ENCODE data around the gene CARMIL1. TPM values are rescaled to one million over a fixed set of nuclear protein-coding genes. Genes with fewer than 3 reads are reported as not detected.

CARMIL1 gene
- total and polyA plus RNA-seq, 5 donors from 2014 or later, result 0.36 to 3.0 (median 0.49) TPM

DNA sequence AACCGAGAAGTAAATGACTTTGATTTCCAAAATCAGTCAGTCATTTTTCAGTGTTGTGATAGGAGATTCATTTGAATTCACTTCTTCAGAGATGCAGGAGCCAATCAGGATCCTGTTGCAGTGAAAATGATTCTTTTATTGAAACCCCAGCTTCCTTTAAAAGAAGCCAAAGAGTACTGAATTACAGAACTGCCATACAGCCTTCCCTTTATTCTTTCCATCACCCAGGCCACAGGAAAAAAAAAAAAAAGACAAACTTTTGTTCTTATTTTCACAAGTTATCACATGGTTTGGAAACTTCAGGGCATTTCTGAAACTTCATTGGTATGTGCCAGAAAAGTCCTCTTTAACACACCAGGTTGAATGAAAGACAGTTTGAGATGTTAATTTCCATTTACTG is 1.8 kb upstream of the CARMIL1 start:
- Mint-ChIP-seq H3K27ac (no peak overlapping the region), H3K4me1 (peaks cover 4 to 25% (median 14%) of the 10 kb centered on the region in 4 donors), H3K4me3 (peak overlapping the region in 3 of 4 donors; percentile 85 to 95 (median 94)), H3K27me3 (peaks cover 38% of the 10 kb centered on the region), H3K36me3 (no peaks in the 10 kb centered on the region), H3K9me3 (peaks cover 0 to 2% (median 0%) of the 10 kb centered on the region in 7 donors)
- H3K4me3 ChIP-seq (ENCODE audit: low read depth, low read length), result no peak overlapping the region
- peaks cover 18% of the 10 kb centered on the region for H3K4me1 ChIP-seq (ENCODE audit: control insufficient read depth, insufficient read depth, low read length, poor library complexity, severe bottlenecking)
- no peaks in the 10 kb centered on the region for H3K9me3 ChIP-seq (ENCODE audit: control insufficient read depth in 2 of 2, low read length in 2 of 2)
- H3K36me3 ChIP-seq (ENCODE audit: control insufficient read depth, insufficient read depth, low read length), result no peaks in the 10 kb centered on the region
- peaks cover 7% of the 10 kb centered on the region for H3K27me3 ChIP-seq (ENCODE audit: control insufficient read depth, insufficient read depth, low read length)
- no peak overlapping the region for H3K27ac ChIP-seq (ENCODE audit: insufficient read depth, low read length, poor library complexity, severe bottlenecking)
- ATAC-seq (ENCODE audit: low read depth in 2 of 2) (no peak), DNase-seq (no peak)

DNA sequence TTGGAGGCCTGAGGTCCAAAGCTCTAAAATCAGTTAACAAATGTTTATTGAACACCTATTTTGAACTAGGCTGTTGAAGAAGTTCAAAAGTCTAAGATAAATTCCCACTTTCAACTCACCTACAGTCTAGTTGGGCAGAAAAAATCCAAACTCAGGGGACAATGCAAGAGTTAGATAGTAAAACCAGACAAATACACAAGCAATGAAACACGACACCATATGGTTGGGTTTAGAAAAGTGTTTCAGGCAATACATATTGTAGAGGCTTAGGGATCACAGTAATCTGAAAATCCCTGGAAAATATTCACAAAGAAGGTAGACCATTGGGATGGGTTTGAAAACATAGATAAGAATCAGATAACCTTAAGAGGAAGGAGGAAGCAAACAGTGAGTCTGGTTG is 1.3 kb upstream of the CARMIL1 start:
- H3K36me3 Mint-ChIP-seq, result no peaks in the 10 kb centered on the region
- peaks cover 35% of the 10 kb centered on the region for H3K27me3 Mint-ChIP-seq
- peak overlapping the region in 2 of 3 donors; percentile 65 to 85 for H3K27ac Mint-ChIP-seq
- Histone ChIP-seq H3K27ac (ENCODE audit: insufficient read depth, low read length, poor library complexity, severe bottlenecking) (no peak overlapping the region), H3K4me1 (ENCODE audit: control insufficient read depth, insufficient read depth, low read length, poor library complexity, severe bottlenecking) (peaks cover 18% of the 10 kb centered on the region), H3K36me3 (ENCODE audit: control insufficient read depth, insufficient read depth, low read length) (no peaks in the 10 kb centered on the region), H3K9me3 (ENCODE audit: control insufficient read depth in 2 of 2, low read length in 2 of 2) (no peaks in the 10 kb centered on the region), H3K4me3 (ENCODE audit: low read depth, low read length) (no peak overlapping the region), H3K27me3 (ENCODE audit: control insufficient read depth, insufficient read depth, low read length) (peaks cover 7% of the 10 kb centered on the region)
- peaks cover 4 to 25% (median 14%) of the 10 kb centered on the region in 4 donors for H3K4me1 Mint-ChIP-seq
- H3K4me3 Mint-ChIP-seq, result peak overlapping the region; percentile 64 to 95 (median 90)
- DNase-seq (no peak), ATAC-seq (ENCODE audit: low read depth in 2 of 2) (no peak)
- peaks cover 0 to 2% (median 0%) of the 10 kb centered on the region in 7 donors for H3K9me3 Mint-ChIP-seq

DNA sequence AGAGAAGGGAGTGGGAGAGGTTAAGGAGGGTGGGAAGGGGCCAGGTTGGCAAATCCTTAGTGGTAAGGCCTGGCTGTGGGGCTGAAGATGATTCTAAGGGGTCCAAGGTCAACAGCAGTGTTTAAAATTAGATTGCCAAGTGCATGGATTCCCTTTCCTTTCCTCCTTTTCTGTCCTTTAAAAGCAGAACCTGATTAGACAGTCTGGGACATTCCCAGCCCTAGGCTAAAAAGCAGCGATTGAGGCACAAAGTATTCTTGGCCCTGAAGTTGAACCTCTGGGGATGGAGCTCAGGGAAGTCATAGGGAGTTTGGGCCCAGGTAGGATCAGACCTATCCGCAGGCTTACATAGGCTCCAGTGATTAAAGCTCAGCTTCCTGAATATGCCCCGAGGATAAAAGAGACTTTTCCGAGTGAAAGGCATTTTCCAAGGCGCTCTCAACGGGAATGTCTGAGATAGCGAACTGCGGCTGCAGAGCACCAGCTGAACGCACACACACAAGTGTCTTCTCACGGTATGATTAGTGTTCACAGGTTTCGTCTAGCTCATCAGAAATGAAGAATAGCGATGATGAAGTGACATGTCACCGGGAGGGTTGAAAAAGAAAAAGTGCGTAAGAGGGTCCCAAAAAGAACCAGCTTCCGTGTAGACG is 787 bp upstream of the CARMIL1 start:
- DNase-seq (no peak), ATAC-seq (ENCODE audit: low read depth in 2 of 2) (peak in 1 of 2 donors; percentile 4)
- no peaks in the 10 kb centered on the region for H3K9me3 ChIP-seq (ENCODE audit: control insufficient read depth in 2 of 2, low read length in 2 of 2)
- H3K27ac ChIP-seq (ENCODE audit: insufficient read depth, low read length, poor library complexity, severe bottlenecking), result no peak overlapping the region
- peak overlapping the region; percentile 84 for H3K4me3 ChIP-seq (ENCODE audit: low read depth, low read length)
- Mint-ChIP-seq H3K4me1 (peaks cover 4 to 25% (median 14%) of the 10 kb centered on the region in 4 donors), H3K27ac (peak overlapping the region in 2 of 3 donors; percentile 65 to 85), H3K4me3 (peak overlapping the region; percentile 85 to 95 (median 92)), H3K36me3 (no peaks in the 10 kb centered on the region), H3K27me3 (peaks cover 33% of the 10 kb centered on the region), H3K9me3 (peaks cover 0 to 2% (median 0%) of the 10 kb centered on the region in 7 donors)
- peaks cover 18% of the 10 kb centered on the region for H3K4me1 ChIP-seq (ENCODE audit: control insufficient read depth, insufficient read depth, low read length, poor library complexity, severe bottlenecking)
- H3K36me3 ChIP-seq (ENCODE audit: control insufficient read depth, insufficient read depth, low read length), result no peaks in the 10 kb centered on the region
- peaks cover 7% of the 10 kb centered on the region for H3K27me3 ChIP-seq (ENCODE audit: control insufficient read depth, insufficient read depth, low read length)

DNA sequence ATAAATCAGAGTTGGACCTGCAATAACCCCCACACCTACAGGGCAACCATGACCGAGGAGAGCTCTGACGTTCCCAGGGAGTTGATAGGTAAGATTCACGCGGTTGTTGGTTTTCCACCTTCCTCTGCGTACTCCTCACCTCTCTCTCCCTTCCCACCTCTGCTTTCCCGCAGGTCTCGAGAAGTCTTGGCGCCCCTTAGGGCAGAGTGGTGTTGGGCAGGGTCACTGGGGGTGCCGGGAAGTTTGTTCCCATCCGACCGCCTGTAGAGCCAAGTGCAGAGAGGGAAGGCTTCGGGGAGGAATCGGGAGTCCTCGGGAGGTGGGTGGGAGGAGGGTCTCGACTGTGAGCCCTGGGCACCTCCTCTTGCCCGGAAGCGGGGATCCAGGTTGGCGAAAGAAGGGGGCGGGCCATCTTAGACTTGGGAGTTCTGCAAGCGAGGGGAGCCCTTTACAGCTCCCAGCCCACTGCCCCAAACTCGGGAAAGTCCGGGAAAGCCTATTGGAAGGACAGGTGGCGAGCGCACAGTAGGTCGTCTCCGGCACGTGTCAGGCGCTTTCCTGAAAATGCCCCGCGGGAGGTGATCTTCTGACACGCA is 672 bp downstream of the CARMIL1 start:
- H3K4me1 Mint-ChIP-seq, result peaks cover 4 to 25% (median 14%) of the 10 kb centered on the region in 4 donors
- H3K36me3 Mint-ChIP-seq, result peaks cover under 1% of the 10 kb centered on the region
- peaks cover 19% of the 10 kb centered on the region for H3K27me3 Mint-ChIP-seq

DNA sequence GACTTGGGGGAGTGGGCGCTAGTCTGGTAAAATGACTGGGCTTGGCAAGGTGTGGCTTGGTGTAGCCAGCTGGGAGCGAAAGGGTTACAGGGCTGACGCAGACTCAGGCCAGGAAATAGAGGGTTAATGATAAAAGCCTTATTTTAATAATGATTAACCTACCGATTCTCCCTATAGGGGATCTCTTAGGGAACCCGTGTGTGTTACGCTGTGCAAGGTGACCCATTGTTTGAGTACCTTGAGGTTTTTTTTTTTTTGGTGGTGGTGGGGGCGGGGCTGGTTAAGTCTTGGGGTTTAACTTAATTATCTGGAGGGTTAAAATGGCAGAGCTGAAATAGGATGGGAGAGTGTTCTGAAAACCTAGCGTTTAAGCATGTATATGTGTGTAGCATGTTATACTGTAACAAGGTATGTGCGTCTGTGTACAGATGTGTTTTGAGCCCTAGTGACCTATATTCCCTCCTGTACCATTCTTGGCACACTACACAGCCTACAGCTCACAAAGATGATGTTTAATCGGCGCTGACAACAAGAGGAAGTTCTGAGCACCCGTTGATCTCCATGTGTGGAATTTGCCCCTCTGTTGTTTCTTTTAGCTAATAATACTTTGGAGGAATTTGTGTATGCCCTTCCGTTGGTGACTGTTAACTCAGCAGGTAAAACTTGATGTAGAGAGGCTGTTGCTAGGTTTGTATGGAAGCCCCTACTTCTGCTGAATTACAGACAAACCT is 1.3 kb downstream of the CARMIL1 start:
- Histone ChIP-seq H3K4me3 (ENCODE audit: low read depth, low read length) (peak overlapping the region; percentile 84), H3K27ac (ENCODE audit: insufficient read depth, low read length, poor library complexity, severe bottlenecking) (no peak overlapping the region), H3K4me1 (ENCODE audit: control insufficient read depth, insufficient read depth, low read length, poor library complexity, severe bottlenecking) (peaks cover 18% of the 10 kb centered on the region), H3K9me3 (ENCODE audit: control insufficient read depth in 2 of 2, low read length in 2 of 2) (no peaks in the 10 kb centered on the region), H3K36me3 (ENCODE audit: control insufficient read depth, insufficient read depth, low read length) (no peaks in the 10 kb centered on the region), H3K27me3 (ENCODE audit: control insufficient read depth, insufficient read depth, low read length) (peaks cover under 1% of the 10 kb centered on the region)
- H3K4me1 Mint-ChIP-seq, result peaks cover 4 to 25% (median 14%) of the 10 kb centered on the region in 4 donors
- peak in 1 of 2 donors; percentile 11 for ATAC-seq (ENCODE audit: low read depth in 2 of 2)
- H3K9me3 Mint-ChIP-seq, result peaks cover 0 to 2% (median 0%) of the 10 kb centered on the region in 7 donors
- peaks cover 6% of the 10 kb centered on the region for H3K36me3 Mint-ChIP-seq
- H3K27me3 Mint-ChIP-seq, result peaks cover 13% of the 10 kb centered on the region
- peak overlapping the region; percentile 58 to 88 (median 86) for H3K27ac Mint-ChIP-seq
- DNase-seq, result peak in 2 of 3 donors; percentile 12 to 29
- H3K4me3 Mint-ChIP-seq, result peak overlapping the region; percentile 80 to 94 (median 92)

More for the DNA sequence above, 672 bp downstream of the CARMIL1 start:
- H3K27ac ChIP-seq (ENCODE audit: insufficient read depth, low read length, poor library complexity, severe bottlenecking), result peak overlapping the region; percentile 28
- Mint-ChIP-seq H3K9me3 (peaks cover 0 to 2% (median 0%) of the 10 kb centered on the region in 7 donors), H3K27ac (peak overlapping the region in 2 of 3 donors; percentile 86 to 88), H3K4me3 (peak overlapping the region; percentile 80 to 94 (median 92))
- no peaks in the 10 kb centered on the region for H3K36me3 ChIP-seq (ENCODE audit: control insufficient read depth, insufficient read depth, low read length)
- peaks cover 4% of the 10 kb centered on the region for H3K27me3 ChIP-seq (ENCODE audit: control insufficient read depth, insufficient read depth, low read length)
- no peaks in the 10 kb centered on the region for H3K9me3 ChIP-seq (ENCODE audit: control insufficient read depth in 2 of 2, low read length in 2 of 2)
- peak overlapping the region; percentile 84 for H3K4me3 ChIP-seq (ENCODE audit: low read depth, low read length)
- ATAC-seq (ENCODE audit: low read depth in 2 of 2) (no peak), DNase-seq (no peak)
- H3K4me1 ChIP-seq (ENCODE audit: control insufficient read depth, insufficient read depth, low read length, poor library complexity, severe bottlenecking), result peaks cover 18% of the 10 kb centered on the region

DNA sequence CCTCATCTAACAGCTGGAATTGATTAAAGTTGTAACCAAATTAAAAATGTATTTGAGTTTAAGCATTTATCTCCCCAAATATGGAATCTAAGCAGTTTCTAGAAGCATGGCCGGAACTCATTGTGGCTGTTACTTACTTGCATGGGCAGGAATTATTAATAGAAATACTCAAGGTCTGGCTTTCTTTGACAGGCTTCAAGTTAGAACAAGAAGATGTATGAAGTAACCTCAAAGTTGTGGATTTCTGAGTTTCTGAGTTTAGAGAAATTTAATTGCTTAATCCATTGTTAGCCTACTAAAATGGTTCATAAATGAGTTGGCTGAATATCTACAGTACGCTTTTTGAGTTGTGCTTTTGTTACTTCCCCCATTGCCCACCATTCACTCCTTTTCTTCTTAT is 7.7 kb downstream of the CARMIL1 start:
- Mint-ChIP-seq H3K27ac (no peak overlapping the region), H3K9me3 (no peaks in the 10 kb centered on the region), H3K4me3 (no peak overlapping the region), H3K36me3 (peaks cover 6% of the 10 kb centered on the region), H3K27me3 (peaks cover 4% of the 10 kb centered on the region), H3K4me1 (peaks cover 0 to 3% (median 0%) of the 10 kb centered on the region in 4 donors)
- Histone ChIP-seq H3K27me3 (ENCODE audit: control insufficient read depth, insufficient read depth, low read length) (no peaks in the 10 kb centered on the region), H3K27ac (ENCODE audit: insufficient read depth, low read length, poor library complexity, severe bottlenecking) (no peak overlapping the region), H3K4me3 (ENCODE audit: low read depth, low read length) (no peak overlapping the region), H3K4me1 (ENCODE audit: control insufficient read depth, insufficient read depth, low read length, poor library complexity, severe bottlenecking) (no peaks in the 10 kb centered on the region), H3K9me3 (ENCODE audit: control insufficient read depth in 2 of 2, low read length in 2 of 2) (no peaks in the 10 kb centered on the region), H3K36me3 (ENCODE audit: control insufficient read depth, insufficient read depth, low read length) (no peaks in the 10 kb centered on the region)
- no peak for DNase-seq
- no peak for ATAC-seq (ENCODE audit: low read depth in 2 of 2)

DNA sequence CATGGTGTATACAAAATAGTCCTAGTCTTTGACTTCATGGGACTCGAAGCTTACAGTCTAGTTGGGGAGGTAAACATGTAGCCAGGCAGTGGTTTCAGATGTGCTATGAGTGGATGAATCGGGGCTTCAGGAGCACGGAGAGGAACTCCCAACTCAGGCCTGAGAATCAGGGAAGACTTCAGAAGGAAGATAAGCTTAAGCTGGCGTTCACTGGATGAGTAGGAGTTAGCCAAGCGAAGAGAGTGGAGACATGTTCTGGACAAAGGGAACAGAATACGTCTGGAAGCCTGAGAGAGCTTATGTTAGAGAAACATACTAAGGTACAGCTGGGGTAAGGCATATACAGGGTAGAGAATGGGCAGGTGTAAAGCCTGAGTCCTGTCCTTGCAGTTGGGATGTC is 8.8 kb downstream of the CARMIL1 start:
- Mint-ChIP-seq H3K4me1 (peaks cover 0 to 3% (median 0%) of the 10 kb centered on the region in 4 donors), H3K4me3 (no peak overlapping the region), H3K27me3 (peaks cover 4% of the 10 kb centered on the region), H3K27ac (peak overlapping the region in 1 of 3 donors; percentile 32), H3K9me3 (no peaks in the 10 kb centered on the region), H3K36me3 (peaks cover 6% of the 10 kb centered on the region)
- no peak overlapping the region for H3K27ac ChIP-seq (ENCODE audit: insufficient read depth, low read length, poor library complexity, severe bottlenecking)
- DNase-seq (no peak), ATAC-seq (ENCODE audit: low read depth in 2 of 2) (no peak)
- H3K4me1 ChIP-seq (ENCODE audit: control insufficient read depth, insufficient read depth, low read length, poor library complexity, severe bottlenecking), result no peaks in the 10 kb centered on the region
- no peaks in the 10 kb centered on the region for H3K36me3 ChIP-seq (ENCODE audit: control insufficient read depth, insufficient read depth, low read length)
- H3K4me3 ChIP-seq (ENCODE audit: low read depth, low read length), result no peak overlapping the region
- H3K27me3 ChIP-seq (ENCODE audit: control insufficient read depth, insufficient read depth, low read length), result no peaks in the 10 kb centered on the region
- H3K9me3 ChIP-seq (ENCODE audit: control insufficient read depth in 2 of 2, low read length in 2 of 2), result no peaks in the 10 kb centered on the region
